GM19452 (cell line): ENCODE measurements around the gene PGA3.
"Not testable (repeated sequence)": the region's sequence is repeated elsewhere in the genome, so short reads cannot be mapped to it uniquely, and the experiment has no call there.

Experiments used
- ATAC-seq: cut with Tn5 transposase; IDR thresholded peaks from one replicate; pipeline ENCODE4 v1.9.1; 2021; ENCODE audit not compliant: unreplicated experiment

The PGA3 gene

GRCh38 chr11:61248071-61248470 lies 44.8 kb downstream of the PGA3 start:
- ATAC-seq: not testable (repeated sequence)

GRCh38 chr11:61249201-61249600 lies 45.9 kb downstream of the PGA3 start:
- not testable (repeated sequence) for ATAC-seq

- ATAC-seq: not testable (repeated sequence)
Measured at GRCh38 chr11:61250796-61251765, 47.8 kb downstream of the PGA3 start.

GRCh38 chr11:61252332-61252731 lies 49.0 kb downstream of the PGA3 start:
- not testable (repeated sequence) for ATAC-seq

GRCh38 chr11:61254403-61255025 lies 51.2 kb downstream of the PGA3 start:
- peak; percentile 60 for ATAC-seq

GRCh38 chr11:61256710-61257482 lies 53.6 kb downstream of the PGA3 start:
- no peak for ATAC-seq

GRCh38 chr11:61258546-61258945 lies 55.2 kb downstream of the PGA3 start:
- no peak for ATAC-seq

- no peak for ATAC-seq
Measured at GRCh38 chr11:61259363-61259762, 56.0 kb downstream of the PGA3 start.
